Omental fat pad (tissue), 4 donors: ENCODE results near the gene TEX52. TPM values are rescaled to one million over a fixed set of nuclear protein-coding genes. Genes with fewer than 3 reads are reported as not detected.
"Not testable (repeated sequence)": the region's sequence is repeated elsewhere in the genome, so short reads cannot be mapped to it uniquely, and the experiment has no call there.

Experiments
- ATAC-seq: fragments of 150-250 bp; one replicate; pipeline ENCODE4 v1.9.1; 2016; ENCODE audit warnings: mild to moderate bottlenecking, moderate library complexity; ENCODE audit not compliant: low FRiP score
- DNase-seq: peaks from one replicate; pipeline ENCODE4 v3.0.0-alpha.2; 2019; ENCODE audit warnings: low spot score
- CTCF ChIP-seq, 3 donors: fragments of 450-650 bp; IDR thresholded peaks; one replicate each; pipeline ENCODE4 v1.5.1; 2016 to 2017; ENCODE audit warnings: antibody characterized with exemption in 3 of 3, mild to moderate bottlenecking in 3 of 3, moderate library complexity in 2 of 3
- total RNA-seq, 4 donors: library from RNA; depleted of rRNA; stranded (reverse); fragments of >200 nt; gene quantifications; one replicate each; pipeline ENCODE4 v1.1.0, GENCODE V29; 2016

The TEX52 gene
- total RNA-seq, 4 donors from 2014 or later: not detected

- no peak for TF ChIP-seq CTCF (IDR thresholded peaks at IDR 0.05)
- DNase-seq (no peak), ATAC-seq (no peak)
These were observed 28.0 kb upstream of the TEX52 start for GRCh38 chr12:2884810-2885209.

DNA sequence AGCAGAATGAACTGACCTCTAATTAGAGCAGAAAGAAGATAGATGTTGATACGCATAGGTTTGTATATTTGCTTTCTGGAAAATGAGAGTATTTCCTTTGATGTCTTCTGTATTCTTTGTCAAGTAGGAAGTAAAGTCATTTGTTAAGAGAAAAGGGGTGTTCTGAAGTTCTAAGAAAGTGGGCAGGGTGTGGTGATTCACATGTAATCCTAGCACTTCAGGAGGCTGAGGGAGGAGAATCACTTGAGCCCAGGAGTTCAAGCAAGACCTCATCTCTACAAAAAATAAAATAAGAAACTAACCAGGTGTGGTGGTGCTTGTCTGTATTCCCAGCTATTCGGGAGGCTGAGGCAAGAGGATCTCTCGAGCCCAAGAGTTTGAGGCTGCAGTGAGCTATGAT, 23.0 kb upstream of the TEX52 start:
- ATAC-seq: no peak
- DNase-seq: no peak

GRCh38 chr12:2877953-2878732, 21.3 kb upstream of the TEX52 start:
- no peak for DNase-seq
- no peak for TF ChIP-seq CTCF (IDR thresholded peaks at IDR 0.05)
- peak; percentile 14 for ATAC-seq

More for the DNA sequence above, 23.0 kb upstream of the TEX52 start:
- TF ChIP-seq CTCF (IDR thresholded peaks at IDR 0.05): no peak

- peak; percentile 87 for ATAC-seq
- DNase-seq: peak; percentile 71
- TF ChIP-seq CTCF (IDR thresholded peaks at IDR 0.05): no peak
These were observed 20.5 kb upstream of the TEX52 start, which contains the start of the genes FOXM1 and RHNO1 for GRCh38 chr12:2877047-2877952. Gene FOXM1, minus strand, starts transcription at chr12:2877174. Its CDS starts 2,696 bp downstream, at chr12:2874478. Gene RHNO1, plus strand, starts transcription at chr12:2877223. Its CDS starts 8,144 bp downstream, at chr12:2885367.

DNA sequence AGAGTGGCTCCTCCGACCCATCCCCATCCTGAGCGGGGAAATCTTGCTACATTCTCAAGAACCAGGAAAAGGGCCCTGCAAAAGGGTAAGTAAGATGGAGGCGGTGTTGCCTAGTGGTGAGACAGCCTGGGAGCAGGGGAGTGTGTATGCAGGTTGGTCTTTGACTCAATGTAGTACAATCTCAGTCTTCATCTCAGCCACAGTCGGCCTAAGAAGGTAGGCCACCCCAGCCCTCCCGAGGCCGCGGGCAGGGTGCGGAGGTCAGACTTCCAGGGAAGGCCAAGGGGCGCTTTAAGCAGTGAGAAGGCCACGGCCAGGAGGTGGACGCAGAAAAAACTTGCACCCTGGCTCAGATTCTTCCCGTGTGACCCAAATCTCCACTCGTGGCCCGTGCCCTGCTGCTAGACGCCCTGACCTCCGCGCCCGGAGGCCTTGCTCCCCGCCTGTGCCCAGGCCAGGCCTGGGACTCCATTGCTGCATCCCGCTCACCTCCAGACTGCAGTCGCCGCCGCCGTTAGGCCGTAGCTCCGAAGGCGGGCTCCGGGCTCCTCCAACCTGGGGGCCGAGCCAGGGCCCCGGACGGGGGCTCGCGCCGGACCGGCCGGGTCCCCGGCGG, 19.7 kb upstream of the TEX52 start:
- no peak for DNase-seq
- no peak for TF ChIP-seq CTCF (IDR thresholded peaks at IDR 0.05)
- peak; percentile 48 for ATAC-seq

- ATAC-seq, DNase-seq: not testable (repeated sequence)
These were observed 12.3 kb upstream of the TEX52 start for GRCh38 chr12:2868986-2869632.
